ENCODE data around the gene SAFB2.

DNA sequence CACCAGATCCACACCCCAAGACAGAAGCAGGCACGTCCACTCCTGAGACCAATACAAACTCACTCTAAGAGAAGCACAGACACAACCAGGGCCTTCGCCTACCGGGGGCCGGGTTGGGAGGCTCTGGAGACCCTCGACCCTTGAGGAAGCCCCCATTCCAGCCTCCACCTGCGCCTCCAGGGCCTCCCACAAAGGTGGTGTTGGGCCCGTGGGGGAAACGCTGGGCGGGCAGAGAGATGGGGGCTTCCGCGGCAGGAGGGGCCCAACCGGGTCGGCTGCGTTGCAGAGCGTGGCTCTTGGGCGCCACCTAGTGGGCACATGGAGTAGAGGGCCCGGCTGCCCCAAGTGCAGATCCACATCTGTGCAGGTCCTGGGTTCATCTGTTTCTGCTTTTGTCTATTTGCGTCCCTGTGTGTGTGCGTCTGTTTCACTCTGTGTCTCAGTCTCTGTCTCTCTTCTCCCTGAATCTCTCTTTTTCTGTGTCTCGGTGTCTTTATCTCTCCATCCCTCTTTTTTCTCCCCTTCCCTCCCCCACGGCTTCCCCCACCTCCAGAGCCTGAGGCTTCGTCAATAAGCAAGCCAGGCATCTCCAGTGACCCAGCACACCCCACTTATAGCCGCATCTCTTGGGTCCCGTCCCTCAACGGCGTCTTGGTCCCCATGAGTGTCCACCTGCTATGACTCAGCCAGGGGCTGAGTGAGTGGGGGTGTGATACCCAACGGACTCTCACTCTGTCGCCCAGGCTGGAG is 44.3 kb downstream of the SAFB2 start:
- no peak for TF ChIP-seq POLR2AphosphoS5 (IDR thresholded peaks at IDR 0.05; ENCODE audit: low read depth, low read length)
- TF ChIP-seq, protein P1, sequence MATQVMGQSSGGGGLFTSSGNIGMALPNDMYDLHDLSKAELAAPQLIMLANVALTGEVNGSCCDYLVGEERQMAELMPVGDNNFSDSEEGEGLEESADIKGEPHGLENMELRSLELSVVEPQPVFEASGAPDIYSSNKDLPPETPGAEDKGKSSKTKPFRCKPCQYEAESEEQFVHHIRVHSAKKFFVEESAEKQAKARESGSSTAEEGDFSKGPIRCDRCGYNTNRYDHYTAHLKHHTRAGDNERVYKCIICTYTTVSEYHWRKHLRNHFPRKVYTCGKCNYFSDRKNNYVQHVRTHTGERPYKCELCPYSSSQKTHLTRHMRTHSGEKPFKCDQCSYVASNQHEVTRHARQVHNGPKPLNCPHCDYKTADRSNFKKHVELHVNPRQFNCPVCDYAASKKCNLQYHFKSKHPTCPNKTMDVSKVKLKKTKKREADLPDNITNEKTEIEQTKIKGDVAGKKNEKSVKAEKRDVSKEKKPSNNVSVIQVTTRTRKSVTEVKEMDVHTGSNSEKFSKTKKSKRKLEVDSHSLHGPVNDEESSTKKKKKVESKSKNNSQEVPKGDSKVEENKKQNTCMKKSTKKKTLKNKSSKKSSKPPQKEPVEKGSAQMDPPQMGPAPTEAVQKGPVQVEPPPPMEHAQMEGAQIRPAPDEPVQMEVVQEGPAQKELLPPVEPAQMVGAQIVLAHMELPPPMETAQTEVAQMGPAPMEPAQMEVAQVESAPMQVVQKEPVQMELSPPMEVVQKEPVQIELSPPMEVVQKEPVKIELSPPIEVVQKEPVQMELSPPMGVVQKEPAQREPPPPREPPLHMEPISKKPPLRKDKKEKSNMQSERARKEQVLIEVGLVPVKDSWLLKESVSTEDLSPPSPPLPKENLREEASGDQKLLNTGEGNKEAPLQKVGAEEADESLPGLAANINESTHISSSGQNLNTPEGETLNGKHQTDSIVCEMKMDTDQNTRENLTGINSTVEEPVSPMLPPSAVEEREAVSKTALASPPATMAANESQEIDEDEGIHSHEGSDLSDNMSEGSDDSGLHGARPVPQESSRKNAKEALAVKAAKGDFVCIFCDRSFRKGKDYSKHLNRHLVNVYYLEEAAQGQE (IDR thresholded peaks at IDR 0.05; ENCODE audit: insufficient read depth in 1 of 2, low read depth in 2 of 2, low read length in 2 of 2), result no peak
- TF ChIP-seq FOXP2 (optimal IDR thresholded peaks at IDR 0.05; ENCODE audit: borderline replicate concordance, extremely low read depth, extremely low read length, insufficient read depth), result peak; percentile 43
- TF ChIP-seq SIN3A (IDR thresholded peaks at IDR 0.05; ENCODE audit: borderline replicate concordance, insufficient read depth, low read length), result no peak

Measured in PFSK-1 (cell line).